ENCODE data around the gene KMT2C.

DNA sequence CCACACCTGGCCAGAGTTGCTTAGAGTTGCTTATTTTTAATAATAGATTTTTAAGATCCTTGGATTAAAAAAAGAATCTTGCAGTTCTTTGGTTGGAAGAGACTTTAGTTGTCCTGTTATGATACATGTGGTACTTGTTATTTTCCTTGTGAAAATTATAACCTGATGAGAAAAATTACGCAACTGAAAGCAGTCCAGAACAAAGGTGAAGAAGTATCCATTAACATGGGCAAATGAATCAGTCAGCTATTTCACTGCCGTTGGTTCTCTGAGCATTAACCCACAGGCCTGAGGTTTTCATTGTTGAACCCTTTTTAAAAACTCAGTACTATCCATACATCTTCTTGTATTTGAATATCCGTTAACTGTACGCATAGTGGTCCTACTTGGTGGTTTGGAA is 342.1 kb downstream of the KMT2C start:
- TF ChIP-seq ZNF3 (CRISPR knock-in tag; IDR thresholded peaks at IDR 0.05) (no peak), ZFP82 (CRISPR knock-in tag; IDR thresholded peaks at IDR 0.05; ENCODE audit: borderline replicate concordance) (no peak), SMAD9 (CRISPR knock-in tag; IDR thresholded peaks at IDR 0.05) (no peak), POLR2AphosphoS5 (IDR thresholded peaks at IDR 0.05; ENCODE audit: low read depth, low read length) (no peak), ZBTB21 (CRISPR knock-in tag; IDR thresholded peaks at IDR 0.05) (no peak), JUND (CRISPR knock-in tag; IDR thresholded peaks at IDR 0.05) (no peak), ZNF446 (CRISPR knock-in tag; IDR thresholded peaks at IDR 0.05) (no peak), ZBTB38 (CRISPR knock-in tag; IDR thresholded peaks at IDR 0.05) (no peak)
- TF ChIP-seq, protein P1, sequence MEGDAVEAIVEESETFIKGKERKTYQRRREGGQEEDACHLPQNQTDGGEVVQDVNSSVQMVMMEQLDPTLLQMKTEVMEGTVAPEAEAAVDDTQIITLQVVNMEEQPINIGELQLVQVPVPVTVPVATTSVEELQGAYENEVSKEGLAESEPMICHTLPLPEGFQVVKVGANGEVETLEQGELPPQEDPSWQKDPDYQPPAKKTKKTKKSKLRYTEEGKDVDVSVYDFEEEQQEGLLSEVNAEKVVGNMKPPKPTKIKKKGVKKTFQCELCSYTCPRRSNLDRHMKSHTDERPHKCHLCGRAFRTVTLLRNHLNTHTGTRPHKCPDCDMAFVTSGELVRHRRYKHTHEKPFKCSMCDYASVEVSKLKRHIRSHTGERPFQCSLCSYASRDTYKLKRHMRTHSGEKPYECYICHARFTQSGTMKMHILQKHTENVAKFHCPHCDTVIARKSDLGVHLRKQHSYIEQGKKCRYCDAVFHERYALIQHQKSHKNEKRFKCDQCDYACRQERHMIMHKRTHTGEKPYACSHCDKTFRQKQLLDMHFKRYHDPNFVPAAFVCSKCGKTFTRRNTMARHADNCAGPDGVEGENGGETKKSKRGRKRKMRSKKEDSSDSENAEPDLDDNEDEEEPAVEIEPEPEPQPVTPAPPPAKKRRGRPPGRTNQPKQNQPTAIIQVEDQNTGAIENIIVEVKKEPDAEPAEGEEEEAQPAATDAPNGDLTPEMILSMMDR (CRISPR knock-in tag; IDR thresholded peaks at IDR 0.05): no peak
